Lower lobe of right lung (tissue), 2 donors: ENCODE results near the gene ZBTB42. TPM values are rescaled to one million over a fixed set of nuclear protein-coding genes. Genes with fewer than 3 reads are reported as not detected.

Experiments used
- ATAC-seq, 2 donors: fragments of 200-7000 bp; cut with Tn5 transposase; one replicate each; pipeline ENCODE4 v1.9.1; 2020 to 2022; ENCODE audit warnings: mild to moderate bottlenecking in 2 of 2, moderate library complexity in 2 of 2
- DNase-seq: peaks from one replicate; pipeline ENCODE4 v3.0.0-alpha.2; 2020
- H3K27ac ChIP-seq: fragments of 200-600 bp; one replicate; pipeline ENCODE4 v1.8.0; 2022
- H3K27me3 ChIP-seq: fragments of 200-600 bp; one replicate; pipeline ENCODE4 v1.8.0; 2022; ENCODE audit warnings: low read depth
- H3K36me3 ChIP-seq: fragments of 200-600 bp; one replicate; pipeline ENCODE4 v1.8.0; 2022; ENCODE audit warnings: mild to moderate bottlenecking
- H3K4me1 ChIP-seq: fragments of 200-600 bp; one replicate; pipeline ENCODE4 v1.8.0; 2022
- H3K4me3 ChIP-seq: fragments of 200-600 bp; one replicate; pipeline ENCODE4 v1.8.0; 2022; ENCODE audit warnings: mild to moderate bottlenecking
- H3K9me3 ChIP-seq: fragments of 200-600 bp; one replicate; pipeline ENCODE4 v1.8.0; 2022
- intact Hi-C: fragments of 100-400 bp; cut with DNase I; formaldehyde crosslinking; loops from one replicate; pipeline ENCODE4 v1.11.0; 2022
- total RNA-seq: library from RNA; stranded (reverse); fragmentation: NEBNext Ultra II Directional; extraction: Animal tissue kit (Norgen Biotek cat#: 25700); gene quantifications from one replicate; pipeline ENCODE4 v1.2.1, GENCODE V29; 2021
- TF ChIP-seq, protein P1 (sequence below): fragments of 200-600 bp; IDR thresholded peaks from one replicate; pipeline ENCODE4 v1.8.0; 2022; ENCODE audit warnings: antibody characterized with exemption, mild to moderate bottlenecking
- donor health status: DM: no; HTN: yes; CAD: no; lungs with severe emphysema.

The ZBTB42 gene
- total RNA-seq, 1 donor from 2014 or later: 13.1 TPM

- DNase-seq: no peak
- intact Hi-C loops: no loop called here
- no peak overlapping the region for H3K27ac ChIP-seq
Measured at GRCh38 chr14:104775073-104775489, 25.8 kb upstream of the ZBTB42 start.

DNA sequence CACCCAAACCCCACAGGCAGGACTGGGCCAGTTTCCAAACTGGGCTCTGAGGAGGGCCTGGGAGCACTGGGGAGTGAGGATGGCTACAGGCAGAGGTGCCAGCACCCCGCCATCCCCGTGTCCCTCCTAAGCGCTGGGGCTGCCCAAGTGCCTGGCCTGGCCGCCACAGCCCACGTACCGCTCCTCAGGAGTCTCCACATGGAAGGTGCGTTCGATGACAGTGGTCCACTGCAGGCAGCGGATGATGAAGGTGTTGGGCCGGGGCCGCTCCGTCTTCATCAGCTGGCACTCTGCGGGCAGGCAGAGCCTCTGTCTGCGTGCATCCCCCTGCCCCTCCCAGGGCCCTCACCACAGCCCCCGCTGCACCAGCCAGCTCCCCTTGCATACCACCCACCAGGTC lies 24.4 kb upstream of the ZBTB42 start:
- peaks cover 63% of the 10 kb centered on the region for H3K36me3 ChIP-seq
- H3K27ac ChIP-seq: no peak overlapping the region
- TF ChIP-seq, protein P1, sequence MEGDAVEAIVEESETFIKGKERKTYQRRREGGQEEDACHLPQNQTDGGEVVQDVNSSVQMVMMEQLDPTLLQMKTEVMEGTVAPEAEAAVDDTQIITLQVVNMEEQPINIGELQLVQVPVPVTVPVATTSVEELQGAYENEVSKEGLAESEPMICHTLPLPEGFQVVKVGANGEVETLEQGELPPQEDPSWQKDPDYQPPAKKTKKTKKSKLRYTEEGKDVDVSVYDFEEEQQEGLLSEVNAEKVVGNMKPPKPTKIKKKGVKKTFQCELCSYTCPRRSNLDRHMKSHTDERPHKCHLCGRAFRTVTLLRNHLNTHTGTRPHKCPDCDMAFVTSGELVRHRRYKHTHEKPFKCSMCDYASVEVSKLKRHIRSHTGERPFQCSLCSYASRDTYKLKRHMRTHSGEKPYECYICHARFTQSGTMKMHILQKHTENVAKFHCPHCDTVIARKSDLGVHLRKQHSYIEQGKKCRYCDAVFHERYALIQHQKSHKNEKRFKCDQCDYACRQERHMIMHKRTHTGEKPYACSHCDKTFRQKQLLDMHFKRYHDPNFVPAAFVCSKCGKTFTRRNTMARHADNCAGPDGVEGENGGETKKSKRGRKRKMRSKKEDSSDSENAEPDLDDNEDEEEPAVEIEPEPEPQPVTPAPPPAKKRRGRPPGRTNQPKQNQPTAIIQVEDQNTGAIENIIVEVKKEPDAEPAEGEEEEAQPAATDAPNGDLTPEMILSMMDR: no peak

More at GRCh38 chr14:104775073-104775489, 25.8 kb upstream of the ZBTB42 start:
- Histone ChIP-seq H3K9me3 (no peaks in the 10 kb centered on the region), H3K36me3 (peaks cover 69% of the 10 kb centered on the region), H3K4me1 (peaks cover 8% of the 10 kb centered on the region), H3K4me3 (no peak overlapping the region), H3K27me3 (no peaks in the 10 kb centered on the region)
- TF ChIP-seq, protein P1: no peak
- ATAC-seq: no peak

DNA sequence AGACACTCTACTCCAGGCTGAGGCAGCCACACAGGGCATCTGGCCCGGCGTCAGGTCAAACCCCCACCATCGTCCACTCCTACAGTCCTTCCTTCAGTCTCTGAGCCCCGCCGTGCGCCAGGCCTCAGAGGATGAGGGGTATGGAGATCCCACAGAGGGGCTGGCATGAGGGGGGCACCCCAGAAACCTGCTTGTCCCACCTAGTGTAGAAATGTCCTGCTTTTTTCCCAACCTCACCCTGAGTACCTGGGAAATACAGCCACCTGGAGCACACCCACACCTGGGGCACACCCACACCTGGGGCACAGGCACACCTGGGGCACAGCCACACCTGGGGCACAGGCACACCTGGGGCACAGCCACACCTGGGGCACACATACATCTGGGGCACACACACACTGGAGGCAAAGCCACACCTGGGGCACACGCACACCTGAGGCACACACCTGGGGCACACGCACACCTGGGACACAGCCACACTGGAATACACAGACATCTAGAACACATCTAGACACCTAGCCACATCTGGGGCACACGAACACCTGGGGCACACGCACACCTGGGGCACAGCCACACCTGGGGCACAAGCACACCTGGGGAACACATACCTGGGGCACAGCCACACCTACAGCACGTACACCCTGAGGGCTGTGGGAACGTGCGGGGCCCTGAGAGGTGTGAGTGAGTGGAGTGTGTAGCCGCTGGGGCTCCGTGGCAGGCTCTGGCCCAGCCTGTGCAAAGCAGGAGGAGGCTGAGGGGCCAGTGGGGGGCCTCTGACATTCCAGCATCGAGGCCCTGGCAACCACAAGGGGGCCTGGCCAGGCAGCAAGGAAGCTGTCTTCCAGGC lies 23.7 kb upstream of the ZBTB42 start:
- intact Hi-C loops: no loop called here
- DNase-seq (no peak), ATAC-seq (no peak)
- Histone ChIP-seq H3K4me1 (peaks cover 8% of the 10 kb centered on the region), H3K36me3 (peaks cover 56% of the 10 kb centered on the region), H3K27ac (no peak overlapping the region), H3K9me3 (no peaks in the 10 kb centered on the region), H3K4me3 (no peak overlapping the region), H3K27me3 (no peaks in the 10 kb centered on the region)
- TF ChIP-seq, protein P1: no peak

More for the DNA sequence above, 24.4 kb upstream of the ZBTB42 start:
- Histone ChIP-seq H3K4me1 (peaks cover 8% of the 10 kb centered on the region), H3K4me3 (no peak overlapping the region), H3K9me3 (no peaks in the 10 kb centered on the region), H3K27me3 (no peaks in the 10 kb centered on the region)
- DNase-seq (no peak), ATAC-seq (no peak)
- intact Hi-C loops: no loop called here

- no peak for DNase-seq
- no peak for ATAC-seq
- intact Hi-C loops: no loop called here
- H3K36me3 ChIP-seq: peaks cover 49% of the 10 kb centered on the region
- H3K27ac ChIP-seq: no peak overlapping the region
- H3K4me3 ChIP-seq: no peak overlapping the region
- H3K4me1 ChIP-seq: peaks cover 8% of the 10 kb centered on the region
- no peaks in the 10 kb centered on the region for H3K9me3 ChIP-seq
- TF ChIP-seq, protein P1: no peak
- H3K27me3 ChIP-seq: no peaks in the 10 kb centered on the region
Measured at GRCh38 chr14:104777808-104778249, 23.1 kb upstream of the ZBTB42 start.

GRCh38 chr14:104778694-104779331 lies 22.1 kb upstream of the ZBTB42 start:
- Histone ChIP-seq H3K27ac (no peak overlapping the region), H3K36me3 (peaks cover 40% of the 10 kb centered on the region), H3K4me1 (peaks cover 8% of the 10 kb centered on the region), H3K9me3 (no peaks in the 10 kb centered on the region), H3K27me3 (no peaks in the 10 kb centered on the region), H3K4me3 (no peak overlapping the region)
- ATAC-seq (no peak), DNase-seq (no peak)
- intact Hi-C loops: no loop called here
- TF ChIP-seq, protein P1: no peak
